ENCODE results near the gene MDM1. TPM values are rescaled to one million over a fixed set of nuclear protein-coding genes. Genes with fewer than 3 reads are reported as not detected.

Gene MDM1
- total and polyA plus RNA-seq, 10 donors = 13.5 to 38.9 (median 21.9) TPM

DNA sequence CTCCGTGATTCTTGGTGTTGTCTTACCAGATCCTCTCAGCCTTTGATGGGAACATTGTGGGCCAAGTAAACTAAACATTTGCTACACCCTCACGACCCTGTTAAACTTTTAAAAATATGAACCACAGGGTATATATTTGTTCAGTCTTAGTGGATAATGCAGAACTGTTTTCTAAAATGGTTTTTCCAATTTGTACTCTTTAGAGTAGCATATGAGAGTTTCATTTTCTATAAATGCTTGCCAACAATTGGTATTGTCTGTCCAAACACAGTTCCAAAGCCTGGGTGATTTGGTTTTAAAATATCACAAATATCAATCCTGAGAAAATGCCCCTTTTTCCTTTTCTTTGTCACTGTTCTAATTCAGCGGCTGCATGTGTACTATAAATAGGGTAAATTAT lies 72.0 kb downstream of the MDM1 start:
- intact Hi-C loops (cut with DNase I; ENCODE audit: low total_unique reads) = no loop called here
- Histone ChIP-seq H3K9me3 (no peaks in the 10 kb centered on the region), H3K36me3 (no peaks in the 10 kb centered on the region), H3K4me3 (no peak overlapping the region), H3K27ac (no peak overlapping the region), H3K4me1 (peaks cover 0 to 5% (median 0%) of the 10 kb centered on the region in 6 donors), H3K27me3 (replicated peaks in 1 of 7) (no peaks in the 10 kb centered on the region)
- WGBS, 5 donors = 75 to 89% (median 85%) methylated on average over 3 of the region's 3 CpGs
- no peak for DNase-seq
- TF ChIP-seq, protein P1, sequence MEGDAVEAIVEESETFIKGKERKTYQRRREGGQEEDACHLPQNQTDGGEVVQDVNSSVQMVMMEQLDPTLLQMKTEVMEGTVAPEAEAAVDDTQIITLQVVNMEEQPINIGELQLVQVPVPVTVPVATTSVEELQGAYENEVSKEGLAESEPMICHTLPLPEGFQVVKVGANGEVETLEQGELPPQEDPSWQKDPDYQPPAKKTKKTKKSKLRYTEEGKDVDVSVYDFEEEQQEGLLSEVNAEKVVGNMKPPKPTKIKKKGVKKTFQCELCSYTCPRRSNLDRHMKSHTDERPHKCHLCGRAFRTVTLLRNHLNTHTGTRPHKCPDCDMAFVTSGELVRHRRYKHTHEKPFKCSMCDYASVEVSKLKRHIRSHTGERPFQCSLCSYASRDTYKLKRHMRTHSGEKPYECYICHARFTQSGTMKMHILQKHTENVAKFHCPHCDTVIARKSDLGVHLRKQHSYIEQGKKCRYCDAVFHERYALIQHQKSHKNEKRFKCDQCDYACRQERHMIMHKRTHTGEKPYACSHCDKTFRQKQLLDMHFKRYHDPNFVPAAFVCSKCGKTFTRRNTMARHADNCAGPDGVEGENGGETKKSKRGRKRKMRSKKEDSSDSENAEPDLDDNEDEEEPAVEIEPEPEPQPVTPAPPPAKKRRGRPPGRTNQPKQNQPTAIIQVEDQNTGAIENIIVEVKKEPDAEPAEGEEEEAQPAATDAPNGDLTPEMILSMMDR (IDR thresholded peaks at IDR 0.05 in 8 of 11, conservative IDR thresholded peaks at IDR 0.05 in 3 of 11) = no peak
- no peak for TF ChIP-seq POLR2AphosphoS5 (IDR thresholded peaks at IDR 0.05)

DNA sequence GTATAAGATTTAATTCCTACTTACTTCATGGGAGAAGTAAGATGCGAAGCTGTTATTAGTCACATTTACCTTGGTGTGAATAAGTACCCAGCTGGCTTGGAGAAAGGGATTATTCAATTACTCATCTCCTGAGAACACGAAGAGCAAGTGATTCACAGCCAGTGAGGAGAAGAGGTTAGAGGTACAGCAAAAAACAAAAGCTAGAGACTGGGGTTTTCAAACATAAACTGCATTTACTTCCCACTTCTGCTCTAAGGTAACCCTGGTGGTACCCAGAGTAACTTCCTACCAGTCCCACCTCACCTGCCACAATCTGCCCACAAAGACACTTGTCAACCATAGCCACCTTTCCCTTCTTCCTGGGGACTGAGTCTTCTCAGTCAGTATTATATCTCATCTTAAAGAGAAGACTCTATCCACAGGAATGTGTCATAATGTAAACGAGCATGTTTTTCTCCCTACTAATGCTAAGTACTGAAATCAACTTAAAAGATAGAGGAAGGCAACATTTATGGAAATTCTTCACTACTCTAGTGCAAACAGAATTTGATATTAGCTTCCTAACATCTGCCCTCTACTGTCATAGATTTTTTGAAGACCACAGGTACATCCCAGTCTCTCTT lies 72.7 kb downstream of the MDM1 start:
- WGBS, 5 donors = 60 to 66% (median 66%) methylated on average over 3 of the region's 3 CpGs
- Histone ChIP-seq H3K4me1 (peaks cover 0 to 5% (median 0%) of the 10 kb centered on the region in 6 donors), H3K36me3 (no peaks in the 10 kb centered on the region), H3K27ac (no peak overlapping the region), H3K9me3 (no peaks in the 10 kb centered on the region), H3K27me3 (replicated peaks in 1 of 7) (no peaks in the 10 kb centered on the region), H3K4me3 (no peak overlapping the region)
- no peak for DNase-seq
- intact Hi-C loops (cut with DNase I; ENCODE audit: low total_unique reads) = no loop called here
- TF ChIP-seq POLR2AphosphoS5 (IDR thresholded peaks at IDR 0.05) (no peak), POLR2A (IDR thresholded peaks at IDR 0.05) (no peak)
- TF ChIP-seq, protein P1 (IDR thresholded peaks at IDR 0.05 in 8 of 11, conservative IDR thresholded peaks at IDR 0.05 in 3 of 11) = no peak

DNA sequence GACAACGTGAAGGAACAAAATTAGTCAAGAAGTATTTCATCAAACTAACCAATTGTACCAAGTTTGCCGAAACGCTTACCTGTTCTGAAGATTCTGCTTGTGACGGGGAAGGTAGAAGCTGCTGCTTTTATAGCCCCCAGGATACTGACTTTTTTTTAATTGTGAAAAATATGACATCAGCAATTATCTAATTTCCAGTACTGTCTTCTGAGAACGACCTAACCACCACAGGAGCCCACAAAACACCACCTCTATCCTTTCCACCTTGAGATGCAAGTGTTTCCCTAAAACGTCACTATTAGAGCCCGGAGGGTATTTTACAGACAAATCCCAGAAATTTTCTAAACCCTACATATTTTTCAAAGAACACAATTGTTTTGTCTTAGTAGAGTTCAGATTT lies 78.7 kb downstream of the MDM1 start, which contains the start of gene IL22:
TSS of gene IL22 (minus strand) at position 101 of the 400 bp plus-strand sequence. CDS start 156 bp downstream, outside the sequence.
- intact Hi-C loops (cut with DNase I; ENCODE audit: low total_unique reads) = no loop called here
- Histone ChIP-seq H3K36me3 (no peaks in the 10 kb centered on the region), H3K9me3 (no peaks in the 10 kb centered on the region), H3K4me3 (no peak within 1 kb of the TSS), H3K4me1 (no peaks in the 10 kb centered on the region), H3K27me3 (replicated peaks in 1 of 7) (no peaks in the 10 kb centered on the region), H3K27ac (no peak within 1 kb of the TSS)
- 84 to 90% (median 88%) methylated on average over 7 of the region's 7 CpGs for WGBS, 5 donors
- TF ChIP-seq POLR2AphosphoS5 (IDR thresholded peaks at IDR 0.05) (no peak), POLR2A (IDR thresholded peaks at IDR 0.05) (no peak)
- TF ChIP-seq, protein P1 (IDR thresholded peaks at IDR 0.05 in 8 of 11, conservative IDR thresholded peaks at IDR 0.05 in 3 of 11) = no peak
- no peak for DNase-seq

DNA sequence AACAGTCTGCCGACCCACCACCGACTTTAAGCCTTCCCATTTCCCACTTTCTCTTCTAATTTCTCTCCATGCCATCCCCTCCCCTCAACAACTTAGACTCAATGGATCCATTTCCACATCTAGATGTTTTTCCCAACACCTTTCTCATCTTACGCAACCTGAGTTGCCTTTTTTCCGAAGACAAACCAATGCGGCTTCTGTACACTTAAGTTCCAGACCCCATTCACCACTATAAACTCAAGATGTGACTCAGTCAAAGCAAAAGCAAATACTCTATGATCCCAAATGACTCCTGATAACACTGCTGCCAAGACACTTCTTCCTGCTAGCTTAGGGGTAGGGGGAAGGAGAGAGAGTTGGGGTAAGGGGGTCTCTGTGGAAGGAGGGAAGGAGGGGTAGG lies 80.1 kb downstream of the MDM1 start:
- 92 to 98% (median 93%) methylated on average over 5 of the region's 5 CpGs for WGBS, 5 donors
- no peak for DNase-seq
- TF ChIP-seq, protein P1 (IDR thresholded peaks at IDR 0.05 in 8 of 11, conservative IDR thresholded peaks at IDR 0.05 in 3 of 11) = no peak
- TF ChIP-seq POLR2A (IDR thresholded peaks at IDR 0.05) (no peak), POLR2AphosphoS5 (IDR thresholded peaks at IDR 0.05) (no peak)
- no peaks in the 10 kb centered on the region for H3K27me3 ChIP-seq (replicated peaks in 1 of 7)
- no peaks in the 10 kb centered on the region for H3K36me3 ChIP-seq
- H3K27ac ChIP-seq = no peak overlapping the region
- no peaks in the 10 kb centered on the region for H3K4me1 ChIP-seq
- H3K9me3 ChIP-seq = no peaks in the 10 kb centered on the region
- H3K4me3 ChIP-seq = no peak overlapping the region
- intact Hi-C loops (cut with DNase I; ENCODE audit: low total_unique reads) = no loop called here
